HepG2 (cell line): Measurements from ENCODE around the gene PRELID1. TPM values are rescaled to one million over a fixed set of nuclear protein-coding genes. Genes with fewer than 3 reads are reported as not detected.

Experiments used
- NRL ChIP-seq: sonication (generic); formaldehyde crosslinking; IDR thresholded peaks from 2 replicates; pipeline ENCODE4 v1.5.0; 2020; ENCODE audit warnings: missing genetic modification reagents, mild to moderate bottlenecking, moderate library complexity, borderline replicate concordance
- PHF8 ChIP-seq: sonication (generic); formaldehyde crosslinking; IDR thresholded peaks from 2 replicates; pipeline ENCODE4 v1.5.0; 2020; ENCODE audit warnings: missing genetic modification reagents
- PRPF4 ChIP-seq: fragments of 200-400 bp; formaldehyde crosslinking; IDR thresholded peaks from 2 replicates; pipeline ENCODE4 v1.6.1; 2016; ENCODE audit warnings: low read length, low read depth; ENCODE audit not compliant: poor library complexity, severe bottlenecking
- SOX6 ChIP-seq, 2 experiments: fragments of 450-650 bp in 1 of 2; sonication (generic) in 1 of 2; formaldehyde crosslinking in 1 of 2; IDR thresholded peaks; 2 replicates each; pipeline versions ENCODE4 v1.4.0 to v1.6.1; 2017 to 2020; ENCODE audit warnings: antibody characterized with exemption in 1 of 2, mild to moderate bottlenecking in 1 of 2, missing genetic modification reagents in 1 of 2
- SP1 ChIP-seq, 2 experiments: fragments of 450-650 bp in 1 of 2; sonication (generic) in 1 of 2; formaldehyde crosslinking in 1 of 2; IDR thresholded peaks; 2 replicates each; pipeline versions ENCODE4 v1.4.0 to v1.6.1; 2016 to 2020; ENCODE audit warnings: missing genetic modification reagents in 1 of 2
- ZNF383 ChIP-seq: sonication (generic); formaldehyde crosslinking; IDR thresholded peaks from 2 replicates; pipeline ENCODE4 v1.4.0; 2020; ENCODE audit warnings: missing genetic modification reagents, mild to moderate bottlenecking, borderline replicate concordance
- ZNF589 ChIP-seq: sonication (generic); formaldehyde crosslinking; conservative IDR thresholded peaks from 2 replicates; pipeline ENCODE4 v1.8.0; 2022; ENCODE audit warnings: mild to moderate bottlenecking, moderate library complexity, missing genetic modification reagents
- ZNF788 ChIP-seq: sonication (generic); formaldehyde crosslinking; IDR thresholded peaks from 2 replicates; pipeline ENCODE4 v1.5.0; 2020; ENCODE audit warnings: mild to moderate bottlenecking, missing genetic modification reagents, borderline replicate concordance
- polyA plus RNA-seq, 8 experiments: library from polyadenylated mRNA; depleted of rRNA in 3 of 8; stranded (reverse) in 7 of 8; unstranded in 1 of 8; fragments of >200 nt; fragmentation: Illumina TruSeq in 4 of 8; extraction: Trizol in 4 of 8; gene quantifications; 2 replicates each; pipeline versions ENCODE4 v1.2.1 to v1.2.3, GENCODE V29; 2011 to 2016; ENCODE audit warnings: low read depth in 4 of 8, missing spikeins in 1 of 8, mixed read lengths in 1 of 8; ENCODE audit not compliant: insufficient read depth in 1 of 8
- total RNA-seq, 5 experiments: library from RNA; depleted of rRNA; stranded (reverse); fragments of >200 nt; fragmentation: Illumina TruSeq; extraction: Trizol; gene quantifications; 2 replicates each; pipeline ENCODE4 v1.2.3, GENCODE V29; 2016; ENCODE audit warnings: low read depth in 1 of 5
- TF ChIP-seq, protein P1 (sequence below): IDR thresholded peaks from 2 replicates; pipeline ENCODE4 v1.6.1; 2016; ENCODE audit warnings: control low read depth
- TF ChIP-seq, protein P2 (sequence below): sonication (generic); formaldehyde crosslinking; IDR thresholded peaks from one replicate; pipeline ENCODE4 v1.5.1; 2020; ENCODE audit warnings: mild to moderate bottlenecking, missing genetic modification reagents; ENCODE audit errors: not compliant biosample characterization
- TF ChIP-seq, protein P3 (sequence below): sonication (generic); formaldehyde crosslinking; IDR thresholded peaks from 2 replicates; pipeline ENCODE4 v1.4.0; 2020; ENCODE audit warnings: missing genetic modification reagents, borderline replicate concordance
- TF ChIP-seq, protein P4 (sequence below): sonication (generic); IDR thresholded peaks from 2 replicates; pipeline ENCODE4 v1.6.1; 2016; ENCODE audit warnings: low read depth, borderline replicate concordance

The PRELID1 gene
- total and polyA plus RNA-seq, 2 of the 13 experiments (the other 11 are each of a cell fraction or from before 2014, with no cell fraction given): 250 to 271 TPM

DNA sequence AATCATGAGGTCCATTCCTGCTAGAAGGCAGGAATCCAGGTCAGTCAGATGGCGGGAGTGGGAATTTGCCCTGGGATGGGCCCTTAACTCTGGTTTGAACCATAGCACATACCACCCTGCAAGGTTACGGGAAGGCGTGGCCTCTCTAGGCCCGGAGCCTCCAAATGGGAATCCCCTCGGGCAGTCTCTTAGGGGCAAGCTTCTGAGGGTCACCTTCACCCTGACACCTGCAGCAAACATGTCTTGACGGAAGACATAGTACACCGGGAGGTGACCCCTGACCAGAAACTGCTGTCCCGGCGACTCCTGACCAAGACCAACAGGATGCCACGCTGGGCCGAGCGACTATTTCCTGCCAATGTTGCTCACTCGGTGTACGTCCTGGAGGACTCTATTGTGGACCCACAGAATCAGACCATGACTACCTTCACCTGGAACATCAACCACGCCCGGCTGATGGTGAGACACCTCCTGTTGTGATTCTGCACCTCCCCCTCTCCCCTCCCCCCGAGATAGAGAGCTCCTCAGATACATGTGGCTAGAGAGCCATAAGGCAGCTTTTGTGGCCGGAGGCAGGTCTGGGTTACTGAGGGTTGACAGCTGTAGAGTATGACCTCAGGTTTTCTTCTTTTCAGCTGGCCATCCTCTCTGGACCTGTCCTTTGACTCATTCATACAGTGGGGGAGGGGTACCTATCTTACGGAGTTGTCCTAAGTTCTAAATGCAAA is 957 bp downstream of the PRELID1 start (continued):
- no peak for TF ChIP-seq PHF8 (CRISPR knock-in tag)
- TF ChIP-seq, protein P1, sequence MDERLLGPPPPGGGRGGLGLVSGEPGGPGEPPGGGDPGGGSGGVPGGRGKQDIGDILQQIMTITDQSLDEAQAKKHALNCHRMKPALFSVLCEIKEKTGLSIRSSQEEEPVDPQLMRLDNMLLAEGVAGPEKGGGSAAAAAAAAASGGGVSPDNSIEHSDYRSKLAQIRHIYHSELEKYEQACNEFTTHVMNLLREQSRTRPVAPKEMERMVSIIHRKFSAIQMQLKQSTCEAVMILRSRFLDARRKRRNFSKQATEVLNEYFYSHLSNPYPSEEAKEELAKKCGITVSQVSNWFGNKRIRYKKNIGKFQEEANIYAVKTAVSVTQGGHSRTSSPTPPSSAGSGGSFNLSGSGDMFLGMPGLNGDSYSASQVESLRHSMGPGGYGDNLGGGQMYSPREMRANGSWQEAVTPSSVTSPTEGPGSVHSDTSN (CRISPR knock-in tag): no peak
- no peak for TF ChIP-seq SOX6 (IDR thresholded peaks at IDR 0.05)
- TF ChIP-seq SOX6 (CRISPR knock-in tag; IDR thresholded peaks at IDR 0.05): 0 out of 2 replicates have a peak, but pooled peaks have one; percentile 12
- TF ChIP-seq, protein P2, sequence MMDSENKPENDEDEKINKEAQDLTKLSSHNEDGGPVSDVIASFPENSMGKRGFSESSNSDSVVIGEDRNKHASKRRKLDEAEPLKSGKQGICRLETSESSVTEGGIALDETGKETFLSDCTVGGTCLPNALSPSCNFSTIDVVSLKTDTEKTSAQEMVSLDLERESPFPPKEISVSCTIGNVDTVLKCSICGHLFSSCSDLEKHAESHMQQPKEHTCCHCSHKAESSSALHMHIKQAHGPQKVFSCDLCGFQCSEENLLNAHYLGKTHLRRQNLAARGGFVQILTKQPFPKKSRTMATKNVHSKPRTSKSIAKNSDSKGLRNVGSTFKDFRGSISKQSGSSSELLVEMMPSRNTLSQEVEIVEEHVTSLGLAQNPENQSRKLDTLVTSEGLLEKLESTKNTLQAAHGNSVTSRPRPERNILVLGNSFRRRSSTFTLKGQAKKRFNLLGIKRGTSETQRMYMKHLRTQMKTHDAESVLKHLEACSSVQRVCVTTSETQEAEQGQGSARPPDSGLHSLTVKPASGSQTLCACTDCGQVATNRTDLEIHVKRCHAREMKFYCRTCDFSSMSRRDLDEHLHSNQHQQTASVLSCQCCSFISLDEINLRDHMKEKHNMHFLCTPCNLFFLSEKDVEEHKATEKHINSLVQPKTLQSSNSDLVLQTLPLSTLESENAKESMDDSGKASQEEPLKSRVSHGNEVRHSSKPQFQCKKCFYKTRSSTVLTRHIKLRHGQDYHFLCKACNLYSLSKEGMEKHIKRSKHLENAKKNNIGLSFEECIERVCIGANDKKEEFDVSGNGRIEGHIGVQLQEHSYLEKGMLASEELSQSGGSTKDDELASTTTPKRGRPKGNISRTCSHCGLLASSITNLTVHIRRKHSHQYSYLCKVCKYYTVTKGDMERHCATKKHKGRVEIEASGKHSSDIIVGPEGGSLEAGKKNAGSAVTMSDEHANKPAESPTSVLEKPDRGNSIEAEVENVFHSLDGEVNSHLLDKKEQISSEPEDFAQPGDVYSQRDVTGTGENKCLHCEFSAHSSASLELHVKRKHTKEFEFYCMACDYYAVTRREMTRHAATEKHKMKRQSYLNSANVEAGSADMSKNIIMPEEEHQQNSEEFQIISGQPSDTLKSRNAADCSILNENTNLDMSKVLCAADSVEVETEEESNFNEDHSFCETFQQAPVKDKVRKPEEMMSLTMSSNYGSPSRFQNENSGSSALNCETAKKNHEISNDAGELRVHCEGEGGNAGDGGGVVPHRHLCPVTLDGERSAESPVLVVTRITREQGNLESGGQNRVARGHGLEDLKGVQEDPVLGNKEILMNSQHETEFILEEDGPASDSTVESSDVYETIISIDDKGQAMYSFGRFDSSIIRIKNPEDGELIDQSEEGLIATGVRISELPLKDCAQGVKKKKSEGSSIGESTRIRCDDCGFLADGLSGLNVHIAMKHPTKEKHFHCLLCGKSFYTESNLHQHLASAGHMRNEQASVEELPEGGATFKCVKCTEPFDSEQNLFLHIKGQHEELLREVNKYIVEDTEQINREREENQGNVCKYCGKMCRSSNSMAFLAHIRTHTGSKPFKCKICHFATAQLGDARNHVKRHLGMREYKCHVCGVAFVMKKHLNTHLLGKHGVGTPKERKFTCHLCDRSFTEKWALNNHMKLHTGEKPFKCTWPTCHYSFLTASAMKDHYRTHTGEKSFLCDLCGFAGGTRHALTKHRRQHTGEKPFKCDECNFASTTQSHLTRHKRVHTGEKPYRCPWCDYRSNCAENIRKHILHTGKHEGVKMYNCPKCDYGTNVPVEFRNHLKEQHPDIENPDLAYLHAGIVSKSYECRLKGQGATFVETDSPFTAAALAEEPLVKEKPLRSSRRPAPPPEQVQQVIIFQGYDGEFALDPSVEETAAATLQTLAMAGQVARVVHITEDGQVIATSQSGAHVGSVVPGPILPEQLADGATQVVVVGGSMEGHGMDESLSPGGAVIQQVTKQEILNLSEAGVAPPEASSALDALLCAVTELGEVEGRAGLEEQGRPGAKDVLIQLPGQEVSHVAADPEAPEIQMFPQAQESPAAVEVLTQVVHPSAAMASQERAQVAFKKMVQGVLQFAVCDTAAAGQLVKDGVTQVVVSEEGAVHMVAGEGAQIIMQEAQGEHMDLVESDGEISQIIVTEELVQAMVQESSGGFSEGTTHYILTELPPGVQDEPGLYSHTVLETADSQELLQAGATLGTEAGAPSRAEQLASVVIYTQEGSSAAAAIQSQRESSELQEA (CRISPR knock-in tag): peak; percentile 37
- TF ChIP-seq, protein P3, sequence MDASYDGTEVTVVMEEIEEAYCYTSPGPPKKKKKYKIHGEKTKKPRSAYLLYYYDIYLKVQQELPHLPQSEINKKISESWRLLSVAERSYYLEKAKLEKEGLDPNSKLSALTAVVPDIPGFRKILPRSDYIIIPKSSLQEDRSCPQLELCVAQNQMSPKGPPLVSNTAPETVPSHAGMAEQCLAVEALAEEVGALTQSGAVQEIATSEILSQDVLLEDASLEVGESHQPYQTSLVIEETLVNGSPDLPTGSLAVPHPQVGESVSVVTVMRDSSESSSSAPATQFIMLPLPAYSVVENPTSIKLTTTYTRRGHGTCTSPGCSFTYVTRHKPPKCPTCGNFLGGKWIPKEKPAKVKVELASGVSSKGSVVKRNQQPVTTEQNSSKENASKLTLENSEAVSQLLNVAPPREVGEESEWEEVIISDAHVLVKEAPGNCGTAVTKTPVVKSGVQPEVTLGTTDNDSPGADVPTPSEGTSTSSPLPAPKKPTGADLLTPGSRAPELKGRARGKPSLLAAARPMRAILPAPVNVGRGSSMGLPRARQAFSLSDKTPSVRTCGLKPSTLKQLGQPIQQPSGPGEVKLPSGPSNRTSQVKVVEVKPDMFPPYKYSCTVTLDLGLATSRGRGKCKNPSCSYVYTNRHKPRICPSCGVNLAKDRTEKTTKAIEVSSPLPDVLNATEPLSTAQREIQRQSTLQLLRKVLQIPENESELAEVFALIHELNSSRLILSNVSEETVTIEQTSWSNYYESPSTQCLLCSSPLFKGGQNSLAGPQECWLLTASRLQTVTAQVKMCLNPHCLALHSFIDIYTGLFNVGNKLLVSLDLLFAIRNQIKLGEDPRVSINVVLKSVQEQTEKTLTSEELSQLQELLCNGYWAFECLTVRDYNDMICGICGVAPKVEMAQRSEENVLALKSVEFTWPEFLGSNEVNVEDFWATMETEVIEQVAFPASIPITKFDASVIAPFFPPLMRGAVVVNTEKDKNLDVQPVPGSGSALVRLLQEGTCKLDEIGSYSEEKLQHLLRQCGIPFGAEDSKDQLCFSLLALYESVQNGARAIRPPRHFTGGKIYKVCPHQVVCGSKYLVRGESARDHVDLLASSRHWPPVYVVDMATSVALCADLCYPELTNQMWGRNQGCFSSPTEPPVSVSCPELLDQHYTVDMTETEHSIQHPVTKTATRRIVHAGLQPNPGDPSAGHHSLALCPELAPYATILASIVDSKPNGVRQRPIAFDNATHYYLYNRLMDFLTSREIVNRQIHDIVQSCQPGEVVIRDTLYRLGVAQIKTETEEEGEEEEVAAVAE (CRISPR knock-in tag): no peak
- TF ChIP-seq ZNF788 (CRISPR knock-in tag): 0 out of 2 replicates have a peak, but pooled peaks have one; percentile 13
- TF ChIP-seq SP1 (IDR thresholded peaks at IDR 0.05): no peak
- 0 out of 2 replicates have a peak, but pooled peaks have one; percentile 17 for TF ChIP-seq SP1 (CRISPR knock-in tag; IDR thresholded peaks at IDR 0.05)
- no peak for TF ChIP-seq NRL
- TF ChIP-seq, protein P4, sequence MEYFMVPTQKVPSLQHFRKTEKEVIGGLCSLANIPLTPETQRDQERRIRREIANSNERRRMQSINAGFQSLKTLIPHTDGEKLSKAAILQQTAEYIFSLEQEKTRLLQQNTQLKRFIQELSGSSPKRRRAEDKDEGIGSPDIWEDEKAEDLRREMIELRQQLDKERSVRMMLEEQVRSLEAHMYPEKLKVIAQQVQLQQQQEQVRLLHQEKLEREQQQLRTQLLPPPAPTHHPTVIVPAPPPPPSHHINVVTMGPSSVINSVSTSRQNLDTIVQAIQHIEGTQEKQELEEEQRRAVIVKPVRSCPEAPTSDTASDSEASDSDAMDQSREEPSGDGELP: peak; percentile 25; the same call in 1 of the 2 replicates
- 0 out of 2 replicates have a peak, but pooled peaks have one; percentile 49 for TF ChIP-seq ZNF589
- TF ChIP-seq ZNF383 (CRISPR knock-in tag): no peak
- peak; percentile 55 for TF ChIP-seq PRPF4
